ENCODE results near the gene TDRD7.

TDRD7 gene

GRCh38 chr9:97474372-97474925 is 62.6 kb downstream of the TDRD7 start:
- no peak overlapping the region for H3K4me2 ChIP-seq (ENCODE audit: low read length)
- no peak overlapping the region for H3K27ac ChIP-seq
- no peaks in the 10 kb centered on the region for H3K27me3 ChIP-seq (ENCODE audit: control insufficient read depth, insufficient read depth, low read length)
- no peak for TF ChIP-seq CTCF (IDR thresholded peaks at IDR 0.05)
- no peaks in the 10 kb centered on the region for H3K9me3 ChIP-seq (ENCODE audit: control insufficient read depth, low read length)
- no peaks in the 10 kb centered on the region for H3K36me3 ChIP-seq (ENCODE audit: control insufficient read depth, insufficient read depth, low read length)
- no peak overlapping the region for H3K9ac ChIP-seq
- H3K4me1 ChIP-seq, result peaks cover 6% of the 10 kb centered on the region
- H3K79me2 ChIP-seq, result no peaks in the 10 kb centered on the region
- no peak overlapping the region for H3K4me3 ChIP-seq (ENCODE audit: low read depth, low read length)
- no peak overlapping the region for H2AFZ ChIP-seq

GRCh38 chr9:97475059-97475458 is 63.2 kb downstream of the TDRD7 start:
- Histone ChIP-seq H3K4me3 (ENCODE audit: low read depth, low read length) (no peak overlapping the region), H3K9ac (no peak overlapping the region), H3K4me2 (ENCODE audit: low read length) (no peak overlapping the region), H3K27me3 (ENCODE audit: control insufficient read depth, insufficient read depth, low read length) (no peaks in the 10 kb centered on the region), H3K4me1 (peaks cover 6% of the 10 kb centered on the region), H2AFZ (no peak overlapping the region), H3K36me3 (ENCODE audit: control insufficient read depth, insufficient read depth, low read length) (no peaks in the 10 kb centered on the region), H3K27ac (no peak overlapping the region), H3K9me3 (ENCODE audit: control insufficient read depth, low read length) (no peaks in the 10 kb centered on the region), H3K79me2 (no peaks in the 10 kb centered on the region)
- TF ChIP-seq CTCF (IDR thresholded peaks at IDR 0.05), result no peak

GRCh38 chr9:97478301-97478981 is 66.5 kb downstream of the TDRD7 start:
- no peaks in the 10 kb centered on the region for H3K27me3 ChIP-seq (ENCODE audit: control insufficient read depth, insufficient read depth, low read length)
- no peaks in the 10 kb centered on the region for H3K9me3 ChIP-seq (ENCODE audit: control insufficient read depth, low read length)
- no peak overlapping the region for H2AFZ ChIP-seq
- H3K36me3 ChIP-seq (ENCODE audit: control insufficient read depth, insufficient read depth, low read length), result no peaks in the 10 kb centered on the region
- TF ChIP-seq CTCF (IDR thresholded peaks at IDR 0.05), result no peak
- no peak overlapping the region for H3K4me3 ChIP-seq (ENCODE audit: low read depth, low read length)
- H3K4me1 ChIP-seq, result peaks cover 6% of the 10 kb centered on the region
- no peak overlapping the region for H3K9ac ChIP-seq
- H3K79me2 ChIP-seq, result no peaks in the 10 kb centered on the region
- peak overlapping the region; percentile 11 for H3K27ac ChIP-seq
- H3K4me2 ChIP-seq (ENCODE audit: low read length), result no peak overlapping the region

- Histone ChIP-seq H3K9me3 (ENCODE audit: control insufficient read depth, low read length) (no peaks in the 10 kb centered on the region), H3K36me3 (ENCODE audit: control insufficient read depth, insufficient read depth, low read length) (no peaks in the 10 kb centered on the region), H2AFZ (no peak overlapping the region), H3K27me3 (ENCODE audit: control insufficient read depth, insufficient read depth, low read length) (no peaks in the 10 kb centered on the region), H3K27ac (no peak overlapping the region), H3K4me2 (ENCODE audit: low read length) (no peak overlapping the region), H3K4me3 (ENCODE audit: low read depth, low read length) (no peak overlapping the region), H3K4me1 (peaks cover 2% of the 10 kb centered on the region), H3K79me2 (no peaks in the 10 kb centered on the region), H3K9ac (no peak overlapping the region)
- no peak for TF ChIP-seq CTCF (IDR thresholded peaks at IDR 0.05)
Observed at GRCh38 chr9:97479496-97480159, 67.7 kb downstream of the TDRD7 start.

Measured in parathyroid adenoma (tissue), 2 donors.